NOMO-1 treated with dmso at 0.1 percent for 144 hours (cell line): ENCODE data around the gene STPG3.
"Not testable (repeated sequence)": the region's sequence is repeated elsewhere in the genome, so short reads cannot be mapped to it uniquely, and the experiment has no call there.

Experiments used
- DNase-seq: peaks from one replicate; lab custom pipeline; 2025; ENCODE audit not compliant: unreplicated experiment; lab: John Stamatoyannopoulos, UW

STPG3 gene

DNA sequence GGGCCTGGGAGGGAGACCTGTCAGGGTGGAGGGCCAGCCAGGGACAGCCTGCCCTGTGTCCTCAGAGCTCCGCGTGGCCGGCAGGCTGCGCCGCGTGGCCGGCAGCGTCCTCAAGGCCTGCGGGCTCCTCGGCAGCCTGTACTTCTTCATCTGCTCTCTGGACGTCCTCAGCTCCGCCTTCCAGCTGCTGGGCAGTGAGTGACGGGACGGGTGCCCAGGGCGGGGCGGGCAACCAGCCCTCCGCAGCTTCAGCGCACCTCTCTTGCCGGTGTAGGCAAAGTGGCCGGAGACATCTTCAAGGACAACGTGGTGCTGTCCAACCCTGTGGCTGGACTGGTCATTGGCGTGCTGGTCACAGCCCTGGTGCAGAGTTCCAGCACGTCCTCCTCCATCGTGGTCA, 18.6 kb upstream of the STPG3 start:
- DNase-seq = no peak

DNA sequence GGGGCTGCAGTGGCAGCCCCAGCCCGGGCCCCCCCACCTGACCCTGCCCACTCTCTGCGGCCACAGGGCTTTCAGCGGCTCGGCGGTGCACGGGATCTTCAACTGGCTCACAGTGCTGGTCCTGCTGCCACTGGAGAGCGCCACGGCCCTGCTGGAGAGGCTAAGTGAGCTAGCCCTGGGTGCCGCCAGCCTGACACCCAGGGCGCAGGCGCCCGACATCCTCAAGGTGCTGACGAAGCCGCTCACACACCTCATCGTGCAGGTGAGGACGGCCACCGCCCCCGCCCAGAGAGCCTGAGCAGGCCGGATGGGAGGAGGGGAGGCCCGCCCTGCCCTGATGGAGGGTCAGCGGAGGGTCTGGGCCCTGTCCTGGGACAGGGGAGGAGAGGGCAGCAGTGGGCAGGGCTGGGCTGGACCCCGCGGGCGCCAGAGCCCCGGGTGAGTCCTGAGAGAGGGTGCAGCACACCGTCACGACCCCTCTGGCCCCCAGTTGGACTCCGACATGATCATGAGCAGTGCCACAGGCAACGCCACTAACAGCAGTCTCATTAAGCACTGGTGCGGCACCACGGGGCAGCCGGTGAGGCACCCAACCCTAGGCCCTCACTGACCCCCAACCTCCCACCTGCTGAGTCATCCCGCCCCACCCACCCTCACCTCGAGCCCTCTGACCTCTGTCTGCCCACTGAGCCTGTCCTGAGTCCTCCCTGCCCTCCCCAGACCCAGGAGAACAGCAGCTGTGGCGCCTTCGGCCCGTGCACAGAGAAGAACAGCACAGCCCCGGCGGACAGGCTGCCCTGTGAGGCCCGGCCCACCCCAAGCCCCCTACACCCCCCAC, 17.7 kb upstream of the STPG3 start:
- DNase-seq = no peak

DNA sequence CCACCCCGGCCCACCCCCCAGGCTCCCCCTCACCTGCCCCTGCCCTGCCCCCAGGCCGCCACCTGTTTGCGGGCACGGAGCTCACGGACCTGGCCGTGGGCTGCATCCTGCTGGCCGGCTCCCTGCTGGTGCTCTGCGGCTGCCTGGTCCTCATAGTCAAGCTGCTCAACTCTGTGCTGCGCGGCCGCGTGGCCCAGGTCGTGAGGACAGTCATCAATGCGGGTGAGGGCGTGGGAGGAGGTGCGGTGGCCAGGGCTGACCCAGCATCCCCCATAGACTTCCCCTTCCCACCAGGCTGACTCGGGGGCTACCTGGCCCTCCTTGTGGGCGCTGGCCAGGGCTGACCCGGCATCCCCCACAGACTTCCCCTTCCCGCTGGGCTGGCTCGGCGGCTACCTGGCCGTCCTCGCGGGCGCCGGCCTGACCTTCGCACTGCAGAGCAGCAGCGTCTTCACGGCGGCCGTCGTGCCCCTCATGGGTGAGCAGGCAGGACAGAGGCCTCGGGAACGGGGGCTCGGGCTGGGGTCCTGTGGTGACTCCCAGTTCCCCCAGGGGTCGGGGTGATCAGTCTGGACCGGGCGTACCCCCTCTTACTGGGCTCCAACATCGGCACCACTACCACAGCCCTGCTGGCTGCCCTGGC, 16.9 kb upstream of the STPG3 start:
- DNase-seq = no peak

- no peak for DNase-seq
These were observed 16.2 kb upstream of the STPG3 start for GRCh38 chr9:137234758-137235423.

DNA sequence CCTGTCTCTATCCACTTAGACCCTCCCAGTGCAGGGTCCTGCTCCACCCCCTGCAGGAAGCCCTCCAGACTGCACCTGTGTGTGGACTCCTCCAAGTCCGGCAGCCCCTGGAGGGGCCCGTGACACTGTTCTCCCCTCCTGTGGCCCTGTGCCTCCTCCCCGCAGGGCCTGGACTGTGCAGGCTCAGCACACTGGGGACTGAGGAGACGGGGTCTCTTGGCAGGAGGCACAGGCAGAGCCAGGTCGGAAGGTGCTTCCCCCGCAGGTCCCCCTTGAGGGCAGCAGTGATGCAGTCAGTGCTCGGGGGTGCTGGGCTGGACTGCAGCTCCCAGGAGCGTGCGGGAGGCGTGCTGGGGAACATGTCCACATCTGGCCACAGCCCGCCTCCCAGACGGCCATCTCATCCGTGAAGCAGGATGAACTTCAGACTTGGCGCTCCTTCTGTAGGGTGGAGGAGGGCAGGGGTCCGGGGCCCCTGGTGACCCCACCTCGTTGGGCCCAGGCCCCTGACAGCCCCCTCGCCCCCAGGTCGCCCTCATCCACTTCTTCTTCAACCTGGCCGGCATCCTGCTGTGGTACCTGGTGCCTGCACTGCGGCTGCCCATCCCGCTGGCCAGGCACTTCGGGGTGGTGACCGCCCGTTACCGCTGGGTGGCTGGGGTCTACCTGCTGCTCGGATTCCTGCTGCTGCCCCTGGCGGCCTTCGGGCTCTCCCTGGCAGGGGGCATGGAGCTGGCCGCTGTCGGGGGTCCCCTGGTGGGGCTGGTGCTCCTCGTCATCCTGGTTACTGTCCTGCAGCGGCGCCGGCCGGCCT, 15.5 kb upstream of the STPG3 start:
- DNase-seq = no peak

DNA sequence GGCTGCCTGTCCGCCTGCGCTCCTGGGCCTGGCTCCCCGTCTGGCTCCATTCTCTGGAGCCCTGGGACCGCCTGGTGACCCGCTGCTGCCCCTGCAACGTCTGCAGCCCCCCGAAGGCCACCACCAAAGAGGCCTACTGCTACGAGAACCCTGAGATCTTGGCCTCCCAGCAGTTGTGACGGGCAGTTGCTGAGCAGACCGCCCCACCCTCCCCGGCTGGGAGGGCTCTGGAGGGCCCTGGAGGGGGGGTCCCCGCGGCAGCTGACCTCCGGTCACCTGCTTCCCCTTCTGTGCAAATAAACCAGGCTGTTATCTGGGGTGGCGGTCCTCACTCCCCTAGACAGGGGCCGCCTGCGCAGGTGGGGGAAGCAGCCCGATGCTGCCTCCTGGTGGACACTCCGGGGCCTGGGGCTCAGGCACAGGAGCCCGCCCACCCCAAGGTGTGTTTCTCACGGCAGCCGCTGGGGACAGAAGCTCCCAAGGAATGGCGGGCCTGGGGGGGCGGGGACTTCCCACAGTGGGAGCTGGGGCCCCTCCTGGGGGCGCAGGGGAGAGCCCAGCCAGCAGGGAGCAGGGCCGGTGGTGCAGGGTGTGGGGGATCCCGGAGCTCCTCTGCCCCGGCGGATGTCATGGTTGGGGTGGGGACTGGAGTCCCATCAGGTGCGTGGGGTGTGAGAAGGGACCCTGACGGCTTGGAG, 14.7 kb upstream of the STPG3 start:
- peak; percentile 72 for DNase-seq

- no peak for DNase-seq
These were observed 14.1 kb upstream of the STPG3 start for GRCh38 chr9:137236936-137237421.

GRCh38 chr9:137237759-137238726, 13.0 kb upstream of the STPG3 start:
- no peak for DNase-seq

- not testable (repeated sequence) for DNase-seq
These were observed 11.4 kb upstream of the STPG3 start for GRCh38 chr9:137239541-137240200.

DNA sequence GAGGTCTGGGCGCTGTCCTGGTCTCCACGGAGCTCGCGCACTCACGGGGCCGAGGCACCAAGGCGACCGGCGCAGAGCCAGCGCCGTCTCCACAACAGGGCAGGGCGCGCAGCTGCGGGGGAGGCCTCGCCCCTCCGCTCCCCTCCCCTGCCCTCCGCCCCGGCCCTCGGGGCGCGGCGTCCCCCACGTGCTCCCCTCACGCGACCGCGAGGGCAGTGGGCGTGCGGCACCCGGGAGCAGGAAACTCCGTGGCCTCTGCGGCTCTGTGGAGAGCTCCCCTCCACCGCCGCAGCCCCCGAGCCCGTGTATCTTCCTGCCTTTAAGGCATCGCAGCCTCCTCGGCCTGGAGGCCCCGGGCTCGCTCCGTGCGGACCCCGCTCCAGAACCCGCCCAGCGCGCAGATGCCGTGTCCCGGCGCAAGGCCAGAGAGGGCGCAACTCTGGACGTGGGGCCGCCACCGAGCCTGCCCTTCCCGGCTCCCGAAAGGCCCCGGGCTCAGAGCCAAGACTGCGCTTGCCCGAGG, 10.7 kb upstream of the STPG3 start:
- peak; percentile 86 for DNase-seq

DNA sequence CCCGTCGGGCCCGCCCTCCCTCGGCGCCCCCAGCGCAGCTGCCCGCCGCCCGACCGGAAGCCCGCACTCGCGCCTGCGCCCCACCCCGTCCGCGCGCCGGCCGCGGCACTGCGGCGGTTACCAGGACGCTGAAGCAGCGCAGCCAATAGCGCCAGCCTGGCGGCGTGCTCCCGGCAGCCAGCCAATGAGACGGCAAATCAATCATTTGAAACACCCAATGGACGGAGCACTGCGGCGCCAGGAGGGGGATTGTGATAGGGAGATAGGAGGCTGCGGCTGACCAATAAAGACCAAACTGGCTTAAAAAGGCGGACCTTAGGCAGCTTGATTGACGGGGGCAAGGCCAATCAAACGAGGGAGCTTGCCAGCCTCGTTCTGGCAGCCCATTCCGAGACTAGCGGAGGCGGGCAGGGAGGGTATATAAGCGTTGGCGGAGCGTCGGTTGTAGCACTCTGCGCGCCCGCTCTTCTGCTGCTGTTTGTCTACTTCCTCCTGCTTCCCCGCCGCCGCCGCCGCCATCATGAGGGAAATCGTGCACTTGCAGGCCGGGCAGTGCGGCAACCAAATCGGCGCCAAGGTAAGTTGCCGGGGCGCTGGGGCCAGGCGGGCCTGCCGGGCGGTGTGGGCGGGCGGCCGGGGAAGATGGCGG, 10.1 kb upstream of the STPG3 start, which contains the start of gene TUBB4B:
Gene TUBB4B (plus strand): TSS at position 447 of the 649 bp plus-strand sequence. CDS start 74 bp downstream, at position 521.
- peak; percentile 100 for DNase-seq

GRCh38 chr9:137241490-137242268, 9.4 kb upstream of the STPG3 start:
- peak; percentile 21 for DNase-seq

DNA sequence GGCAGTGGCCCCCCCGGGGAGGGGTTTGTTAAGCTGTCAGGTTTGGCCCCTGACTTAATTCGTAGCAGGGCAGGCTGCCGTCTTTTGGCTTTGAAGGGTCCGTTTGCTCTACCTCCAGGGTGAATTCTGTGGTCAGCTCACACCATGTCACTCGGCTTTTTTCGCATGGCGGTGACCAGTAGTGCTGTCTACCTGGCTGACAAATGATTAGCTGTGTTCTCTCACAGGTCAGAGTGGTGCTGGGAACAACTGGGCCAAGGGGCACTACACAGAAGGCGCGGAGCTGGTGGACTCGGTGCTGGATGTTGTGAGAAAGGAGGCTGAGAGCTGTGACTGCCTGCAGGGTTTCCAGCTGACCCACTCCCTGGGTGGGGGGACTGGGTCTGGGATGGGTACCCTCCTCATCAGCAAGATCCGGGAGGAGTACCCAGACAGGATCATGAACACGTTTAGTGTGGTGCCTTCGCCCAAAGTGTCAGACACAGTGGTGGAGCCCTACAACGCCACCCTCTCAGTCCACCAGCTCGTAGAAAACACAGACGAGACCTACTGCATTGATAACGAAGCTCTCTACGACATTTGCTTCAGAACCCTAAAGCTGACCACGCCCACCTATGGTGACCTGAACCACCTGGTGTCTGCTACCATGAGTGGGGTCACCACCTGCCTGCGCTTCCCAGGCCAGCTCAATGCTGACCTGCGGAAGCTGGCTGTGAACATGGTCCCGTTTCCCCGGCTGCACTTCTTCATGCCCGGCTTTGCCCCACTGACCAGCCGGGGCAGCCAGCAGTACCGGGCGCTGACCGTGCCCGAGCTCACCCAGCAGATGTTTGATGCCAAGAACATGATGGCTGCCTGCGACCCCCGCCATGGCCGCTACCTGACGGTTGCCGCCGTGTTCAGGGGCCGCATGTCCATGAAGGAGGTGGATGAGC, 8.6 kb upstream of the STPG3 start:
- DNase-seq = no peak

GRCh38 chr9:137243266-137243625, 7.8 kb upstream of the STPG3 start:
- DNase-seq = not testable (repeated sequence)

DNA sequence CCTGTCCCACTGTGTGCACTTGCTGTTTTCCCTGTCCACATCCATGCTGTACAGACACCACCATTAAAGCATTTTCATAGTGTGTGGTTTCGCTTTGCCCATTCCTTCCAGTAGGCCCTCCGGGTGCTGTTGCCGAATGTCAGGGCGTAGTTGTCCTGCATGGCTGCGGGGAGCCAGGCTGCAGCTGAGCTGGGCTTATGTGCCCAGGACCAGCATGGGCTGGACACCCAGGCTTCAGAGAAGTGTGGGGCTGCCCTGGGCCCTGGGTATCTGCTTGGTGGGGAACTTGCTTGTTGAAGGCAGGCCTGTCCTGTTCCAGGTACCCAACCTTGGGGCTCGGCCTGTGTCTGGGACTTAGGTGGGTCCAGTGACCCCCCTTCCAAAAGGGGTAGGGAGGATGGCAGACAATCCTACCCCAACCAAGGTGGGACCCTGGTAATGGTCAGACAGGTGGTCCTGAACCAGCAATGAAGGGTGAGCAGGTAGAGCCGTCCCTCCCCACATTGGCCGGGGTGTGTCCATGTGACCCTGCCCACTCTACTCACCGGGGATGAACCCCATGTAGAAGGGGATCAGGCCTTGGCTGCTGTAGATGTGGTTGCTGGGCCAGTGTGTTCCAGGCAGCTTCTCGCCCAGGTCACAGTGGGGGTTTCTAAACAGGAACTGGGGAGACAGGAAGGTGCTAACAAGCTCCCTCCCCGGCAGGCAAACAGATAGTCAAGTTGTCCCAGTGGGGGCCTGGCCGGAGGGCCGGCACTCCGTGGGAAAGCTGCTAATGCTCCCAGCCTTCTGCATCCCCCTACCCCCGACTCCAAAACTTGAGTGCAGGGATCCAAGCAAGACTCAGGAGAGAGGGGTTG, 7.2 kb upstream of the STPG3 start:
- no peak for DNase-seq
